ENCODE data around the gene MPG.

The MPG gene

DNA sequence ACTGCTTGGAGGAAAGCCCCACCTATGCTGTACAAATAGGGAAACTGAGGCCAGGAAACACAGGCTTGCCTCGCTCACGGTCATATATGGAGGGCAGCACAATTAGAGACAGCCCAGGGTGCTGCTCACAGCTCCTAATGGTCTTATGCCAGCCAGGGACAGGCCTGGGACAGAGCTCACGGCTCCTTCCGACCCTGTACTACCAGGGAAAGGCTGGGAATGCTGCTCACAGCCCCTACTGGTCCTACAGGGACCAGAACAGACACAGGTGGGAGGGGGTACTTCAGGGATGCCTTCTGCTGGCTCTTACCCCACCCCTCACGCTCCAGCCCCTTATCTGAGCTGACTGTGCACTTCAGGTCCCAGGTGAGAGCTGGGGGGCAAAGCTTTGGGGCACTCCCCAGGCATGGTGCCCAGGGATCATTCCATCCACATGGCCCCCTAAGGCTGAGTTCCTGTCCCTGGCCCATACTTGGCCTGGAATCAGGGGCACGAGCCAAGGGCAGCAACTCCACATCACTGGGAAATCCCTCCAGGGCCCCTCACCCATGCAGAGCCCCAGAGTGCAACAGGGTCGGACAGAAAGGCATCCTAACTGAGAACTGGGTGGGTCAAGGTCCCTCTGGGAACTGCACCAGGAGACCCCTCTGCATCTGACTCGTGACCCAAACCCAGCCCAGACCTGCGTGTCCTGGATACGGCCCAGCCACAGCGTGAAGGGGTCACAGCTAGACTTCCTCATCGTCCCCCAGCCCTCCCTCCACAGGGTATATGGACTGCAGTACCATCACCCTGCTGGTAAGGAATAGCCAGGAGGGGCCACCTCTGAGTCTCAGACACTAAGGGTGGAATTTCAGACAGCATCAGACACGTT is 11.5 kb upstream of the MPG start:
- no peak for DNase-seq (ENCODE audit: low read depth)

DNA sequence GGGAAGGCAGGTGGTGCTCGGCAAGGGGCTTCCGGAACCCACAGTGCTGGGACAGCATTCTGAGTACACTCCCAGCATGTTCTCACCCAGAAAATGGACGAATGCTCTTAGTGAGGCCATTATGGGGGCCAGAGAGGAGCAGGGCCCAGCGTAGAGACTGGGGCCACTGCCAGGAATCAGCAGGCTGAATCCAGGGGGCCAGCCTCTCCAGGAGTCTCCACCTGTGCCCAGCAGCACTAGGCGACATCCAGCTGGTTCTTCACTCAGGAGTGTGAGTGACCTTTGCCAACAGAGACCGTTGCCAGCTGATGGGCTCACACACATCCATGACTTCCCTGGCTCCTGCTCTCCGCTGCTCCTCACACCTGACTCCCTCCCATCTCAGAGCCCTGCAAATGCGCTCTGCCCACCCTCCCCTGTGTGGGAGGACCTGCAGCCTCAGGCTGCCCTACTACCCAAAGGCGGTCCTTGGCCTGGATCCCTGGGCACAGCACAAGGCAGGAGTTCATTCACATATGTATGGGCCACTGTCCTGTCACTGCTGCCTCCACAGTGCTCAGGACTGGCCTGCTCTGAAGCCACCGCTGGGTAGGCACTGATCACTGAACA is 10.7 kb upstream of the MPG start:
- no peak for DNase-seq (ENCODE audit: low read depth)

GRCh38 chr16:67884-68789 is 9.9 kb upstream of the MPG start:
- DNase-seq (ENCODE audit: low read depth), result no peak

- DNase-seq (ENCODE audit: low read depth), result no peak
Observed at GRCh38 chr16:69181-69580, 8.8 kb upstream of the MPG start.

DNA sequence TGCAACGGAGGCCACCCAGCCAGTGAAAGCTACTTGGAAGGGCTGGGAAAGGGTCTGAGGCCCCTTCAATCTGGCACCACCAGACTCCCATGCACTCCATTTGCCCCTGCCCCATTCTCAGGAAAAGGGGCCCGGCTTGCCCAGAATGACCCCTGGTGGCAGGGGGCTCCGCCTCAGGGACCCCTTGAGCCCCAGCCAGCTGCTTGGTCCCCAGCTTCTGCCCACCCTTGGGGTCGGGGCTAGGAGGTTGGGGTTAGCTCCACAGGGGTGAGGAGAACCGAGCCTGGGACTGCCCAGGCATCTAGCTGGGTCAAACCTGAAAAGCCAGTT is 6.8 kb upstream of the MPG start:
- no peak for DNase-seq (ENCODE audit: low read depth)

- DNase-seq (ENCODE audit: low read depth), result no peak
Observed at GRCh38 chr16:71540-72401, 6.3 kb upstream of the MPG start.

DNA sequence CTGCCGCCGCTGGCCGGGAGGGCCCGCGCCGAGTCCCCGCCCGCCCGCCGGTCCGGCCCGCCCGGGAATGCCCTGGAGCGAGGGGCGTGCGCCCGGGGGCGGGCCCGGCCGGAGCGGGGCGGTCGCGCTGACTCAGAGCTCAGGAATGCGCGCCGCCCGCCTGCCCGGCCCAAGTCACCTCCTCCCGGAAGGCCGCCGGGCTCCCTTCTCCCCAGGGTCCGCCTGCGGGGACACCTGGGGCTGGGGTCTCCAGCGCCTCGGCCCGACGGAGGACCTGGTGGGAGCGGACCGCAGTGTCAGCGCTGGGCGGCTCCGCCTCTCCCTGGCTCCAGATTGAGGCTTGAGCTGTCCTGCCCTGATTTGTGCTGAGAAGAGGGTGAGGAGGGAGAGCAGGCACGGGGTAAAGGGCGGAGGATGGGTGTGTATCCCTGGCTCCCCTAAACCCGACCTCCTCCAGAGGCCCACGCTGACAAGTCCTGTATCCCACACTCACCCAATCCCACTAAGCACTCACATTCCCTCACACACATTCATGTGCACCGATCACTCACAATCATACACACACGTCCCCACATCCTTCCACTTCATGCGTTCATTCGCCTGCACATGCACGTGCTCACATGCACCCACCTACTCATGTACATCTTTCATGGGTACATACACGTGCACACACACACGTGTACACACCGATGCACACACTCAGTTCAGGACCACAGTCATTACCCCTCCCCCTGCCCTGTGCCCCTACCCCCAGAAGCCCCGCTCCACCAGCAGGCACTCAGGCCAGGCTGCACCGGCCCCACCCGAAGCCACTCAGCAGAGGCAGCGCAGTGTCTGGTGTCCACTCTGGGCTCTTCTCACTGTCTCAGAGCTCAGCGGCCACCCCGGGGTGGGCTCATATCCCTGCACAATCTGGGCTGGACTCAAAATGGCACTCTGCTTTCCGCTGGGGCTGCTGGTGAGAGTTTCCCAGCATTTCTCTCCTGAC is 5.2 kb upstream of the MPG start, which contains the start of gene RHBDF1:
Gene RHBDF1, minus strand, starts transcription at position 71 of the 988 bp plus-strand sequence. CDS start 7,616 bp downstream, outside the sequence.
- DNase-seq (ENCODE audit: low read depth), result no peak

- DNase-seq (ENCODE audit: low read depth), result no peak
Observed at GRCh38 chr16:74051-74746, 3.8 kb upstream of the MPG start.

DNA sequence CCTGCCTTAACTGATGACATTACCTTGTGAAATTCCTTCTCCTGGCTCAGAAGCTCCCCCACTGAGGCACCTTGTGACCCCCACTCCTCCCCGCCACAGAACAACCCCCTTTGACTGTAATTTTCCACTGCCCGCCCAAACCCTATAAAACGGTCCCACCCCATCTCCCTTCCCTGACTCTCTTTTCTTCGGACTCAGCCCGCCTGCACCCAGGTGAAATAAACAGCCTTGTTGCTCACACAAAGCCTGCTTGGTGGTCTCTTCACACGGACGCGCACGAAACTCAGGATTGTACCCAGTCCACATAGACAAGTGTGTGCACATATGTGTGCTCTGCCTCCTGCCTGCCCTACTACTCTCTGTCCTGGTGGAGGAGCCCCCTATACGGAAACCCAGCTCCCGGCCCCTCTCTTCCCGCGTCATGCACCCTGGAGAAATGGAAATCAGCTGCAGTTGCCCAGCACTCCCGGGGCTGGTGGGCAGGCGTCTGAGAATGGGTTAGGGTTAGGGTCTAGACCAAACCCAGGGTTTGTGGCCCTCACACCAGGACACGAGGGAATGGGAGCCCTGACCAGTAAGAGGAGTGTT is 3.2 kb upstream of the MPG start:
- no peak for DNase-seq (ENCODE audit: low read depth)

GRCh38 chr16:75580-76501 is 2.2 kb upstream of the MPG start:
- no peak for DNase-seq (ENCODE audit: low read depth)

DNA sequence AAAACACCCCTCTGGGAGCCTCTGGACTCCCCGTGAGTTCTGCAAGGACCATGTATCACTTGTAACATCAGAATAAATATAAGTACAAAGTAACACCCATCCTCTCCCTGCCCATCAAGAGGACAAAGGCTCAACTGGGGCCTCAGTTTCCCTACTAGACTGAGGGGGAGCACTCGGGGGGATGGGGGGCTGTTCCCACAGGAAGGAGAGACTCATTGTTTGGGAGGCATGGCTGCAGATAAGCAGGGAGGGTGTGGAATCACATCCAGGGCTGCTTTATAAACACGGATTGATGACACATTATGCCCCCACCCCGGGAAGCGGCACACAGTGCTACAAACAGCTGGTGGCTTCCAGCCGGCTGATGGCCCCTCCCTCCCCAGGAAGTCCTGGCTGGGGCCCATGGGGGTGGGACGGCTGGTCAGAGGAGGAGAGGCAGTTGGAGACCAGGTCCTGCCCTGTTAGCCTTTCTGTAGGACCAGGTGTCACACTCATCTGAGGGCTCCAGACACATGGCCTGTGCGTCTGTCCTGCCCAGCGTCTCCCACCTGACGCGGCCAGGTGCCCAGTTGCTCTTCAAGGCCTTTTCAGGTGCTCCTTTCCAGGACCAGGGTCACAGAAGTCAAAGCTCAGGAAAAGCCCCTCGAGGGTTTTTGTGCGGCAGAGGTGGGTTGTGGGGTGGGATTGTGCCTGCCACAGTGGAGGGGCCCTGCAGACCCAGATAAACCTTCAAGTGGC is 1.3 kb upstream of the MPG start:
- no peak for DNase-seq (ENCODE audit: low read depth)

DNA sequence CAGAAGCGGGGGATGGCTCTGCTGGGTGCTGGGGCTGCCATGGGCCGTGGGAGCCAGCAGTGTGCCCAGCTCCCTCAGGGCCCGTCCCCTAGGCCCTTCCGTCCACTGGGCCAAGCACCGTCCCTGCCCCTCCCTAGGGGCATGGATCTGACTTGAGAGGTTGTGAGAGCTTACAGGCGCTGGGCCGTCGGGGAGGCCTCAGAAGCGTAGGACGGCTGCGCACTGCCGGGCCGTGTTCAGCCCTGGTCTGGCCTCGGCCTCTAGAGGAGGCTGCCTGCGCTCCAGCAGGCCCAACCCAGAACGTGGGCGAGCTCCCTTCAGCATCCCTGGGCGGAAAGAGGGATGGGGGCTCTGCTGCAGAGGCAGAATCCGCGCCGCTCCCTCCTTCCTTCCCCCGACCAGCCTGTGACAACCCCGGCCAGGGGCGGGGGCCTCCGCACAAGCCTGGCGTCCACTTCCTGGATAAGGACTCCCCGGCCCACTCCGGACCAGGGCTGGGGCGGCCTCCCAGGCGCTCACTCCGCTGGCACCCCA is 685 bp upstream of the MPG start:
- no peak for DNase-seq (ENCODE audit: low read depth)

DNA sequence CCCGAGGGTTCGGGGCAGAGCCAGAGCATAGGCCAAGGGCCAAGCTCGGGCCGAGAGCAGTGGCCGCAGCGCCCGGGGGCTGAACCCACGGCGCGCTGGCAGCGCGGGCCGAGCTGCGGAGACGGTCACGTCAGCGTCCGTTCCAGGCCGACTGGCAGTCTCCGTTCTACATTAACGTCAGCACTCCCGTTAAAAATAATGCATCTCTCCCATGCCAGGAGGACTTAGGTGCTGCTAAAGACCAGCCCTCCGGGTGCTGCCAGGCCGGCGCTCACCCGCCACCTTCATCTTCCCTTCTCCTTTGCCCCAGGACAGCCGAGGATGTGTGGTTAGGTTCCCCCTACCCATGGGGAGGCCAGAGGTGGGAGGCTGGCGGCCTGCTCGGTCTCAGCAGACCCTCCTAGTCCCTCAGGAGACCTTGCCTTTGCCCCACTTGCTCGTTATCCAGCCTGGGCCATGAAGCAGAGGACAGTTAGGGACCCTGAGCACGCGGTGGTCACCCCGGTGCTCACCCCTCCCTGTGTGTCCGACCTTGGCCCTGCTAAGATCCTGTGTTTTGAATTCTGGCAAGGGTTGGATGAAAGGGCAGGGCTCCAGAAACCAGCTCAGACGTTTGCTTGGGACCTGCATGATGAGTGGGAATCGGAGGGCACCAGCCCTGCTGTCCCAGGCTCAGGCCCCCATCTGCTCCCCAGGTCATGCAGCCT is 572 bp downstream of the MPG start:
- DNase-seq (ENCODE audit: low read depth), result no peak

GRCh38 chr16:79151-80054 is 1.4 kb downstream of the MPG start:
- DNase-seq (ENCODE audit: low read depth), result no peak

DNA sequence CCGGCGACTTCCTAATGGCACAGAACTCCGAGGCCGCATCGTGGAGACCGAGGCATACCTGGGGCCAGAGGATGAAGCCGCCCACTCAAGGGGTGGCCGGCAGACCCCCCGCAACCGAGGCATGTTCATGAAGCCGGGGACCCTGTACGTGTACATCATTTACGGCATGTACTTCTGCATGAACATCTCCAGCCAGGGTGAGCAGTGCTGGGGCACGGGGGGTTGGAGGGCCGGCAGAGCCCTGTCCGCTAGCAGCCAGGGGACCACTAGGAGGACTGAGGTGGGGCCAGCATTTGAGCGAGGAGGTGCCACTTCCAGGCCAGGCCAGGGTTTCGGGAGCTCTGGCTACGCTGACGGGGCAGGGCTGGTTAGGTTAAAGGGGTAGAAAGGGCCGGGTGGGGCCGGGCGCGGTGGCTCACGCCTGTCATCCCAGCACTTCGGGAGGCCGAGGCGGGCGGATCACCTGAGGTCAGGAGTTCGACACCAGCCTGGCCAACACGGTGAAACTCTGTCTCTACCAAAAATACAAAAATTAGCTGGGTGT is 5.1 kb downstream of the MPG start:
- DNase-seq (ENCODE audit: low read depth), result no peak
